Forelimb muscle (tissue), 1 donor: ENCODE measurements around the gene PAX5. TPM values are rescaled to one million over a fixed set of nuclear protein-coding genes. Genes with fewer than 3 reads are reported as not detected.

Experiments
- DNase-seq: peaks from one replicate; pipeline ENCODE4 v3.0.0-alpha.2; 2013; ENCODE audit warnings: low read depth
- polyA plus RNA-seq: library from polyadenylated mRNA; unstranded; fragments of 120-200 nt; gene quantifications from one replicate; pipeline ENCODE4 v1.2.1, GENCODE V29; 2013; ENCODE audit not compliant: insufficient read length

PAX5 gene
- polyA plus RNA-seq, 1 donor: 0.25 TPM

DNA sequence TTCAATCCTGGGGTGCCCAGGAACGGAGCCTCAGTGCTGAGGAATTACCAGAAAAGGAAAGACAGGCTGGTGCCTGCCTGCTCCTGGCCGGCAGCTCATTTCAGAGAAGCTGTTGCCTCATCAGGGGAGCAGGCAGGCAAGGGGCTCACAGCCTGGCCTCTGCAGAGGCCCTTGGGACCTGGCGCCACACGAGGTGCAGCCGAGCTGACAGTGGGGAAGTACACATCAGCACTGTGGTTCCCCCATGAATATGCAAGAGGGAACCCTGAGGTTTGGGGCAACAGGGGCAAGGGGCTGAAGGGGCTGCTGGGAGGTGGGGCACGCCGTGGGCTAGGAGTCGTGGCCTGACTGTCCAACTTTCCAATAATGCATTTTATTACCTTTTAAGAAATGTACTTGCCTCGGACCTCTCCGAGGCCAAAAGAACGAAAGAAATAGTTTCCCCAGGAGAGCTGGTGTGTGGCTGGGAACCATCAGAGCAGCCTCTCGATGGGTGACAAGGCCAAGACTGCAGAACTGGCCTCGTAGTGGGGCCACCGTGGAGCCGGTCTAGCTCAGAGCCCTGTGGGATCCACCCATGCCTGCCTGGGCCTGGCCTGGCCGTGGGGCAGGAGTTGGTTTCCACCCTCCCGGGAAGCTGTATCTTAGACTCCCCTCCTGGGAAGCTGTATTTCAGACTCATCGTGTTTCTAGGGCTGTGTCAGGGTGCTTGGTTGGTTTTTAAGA is 198.6 kb downstream of the PAX5 start:
- DNase-seq: no peak

- DNase-seq: no peak
These were observed 199.3 kb downstream of the PAX5 start for GRCh38 chr9:36834736-36835135.

- no peak for DNase-seq
These were observed 200.1 kb downstream of the PAX5 start for GRCh38 chr9:36833954-36834353.

GRCh38 chr9:36832164-36832795 is 201.8 kb downstream of the PAX5 start:
- DNase-seq: no peak

DNA sequence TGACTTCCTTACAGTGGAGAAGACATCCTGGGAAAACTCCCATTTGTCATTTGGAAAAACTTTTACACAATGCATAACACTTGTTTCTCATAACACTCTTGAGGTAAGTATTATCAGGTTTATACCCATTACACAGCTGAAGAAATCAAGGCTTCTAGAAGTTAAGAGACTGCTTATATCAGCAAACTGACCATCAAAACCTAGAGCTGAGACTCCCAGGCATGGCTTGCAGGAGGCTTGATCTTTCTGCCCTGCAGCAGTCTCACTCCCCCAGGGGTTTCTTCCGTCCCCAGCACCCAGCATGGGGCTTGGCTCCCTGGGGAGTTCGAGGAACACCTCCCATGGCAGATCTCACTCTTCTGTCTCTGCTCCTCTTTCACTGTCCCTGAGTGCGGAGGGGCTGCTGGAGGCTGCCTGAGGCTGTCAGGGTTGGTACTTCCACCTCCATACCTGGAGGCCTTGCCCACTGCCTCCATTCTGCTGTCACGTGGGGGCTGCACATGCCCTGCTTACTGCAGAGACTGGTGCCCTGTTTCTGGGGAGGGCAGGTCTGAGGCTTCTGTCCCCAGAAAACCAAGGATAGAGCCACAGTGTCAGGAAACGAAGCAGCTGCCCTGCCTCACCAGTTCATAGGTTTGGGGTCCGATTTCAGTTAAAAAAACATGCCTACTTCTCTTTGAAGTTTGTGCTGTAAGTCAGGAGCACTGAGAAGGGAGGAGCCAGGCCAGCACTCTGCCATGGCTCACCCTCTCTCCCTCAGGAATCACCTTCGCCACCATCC is 202.5 kb downstream of the PAX5 start:
- DNase-seq: no peak

- no peak for DNase-seq
These were observed 205.5 kb downstream of the PAX5 start for GRCh38 chr9:36828611-36829013.

DNA sequence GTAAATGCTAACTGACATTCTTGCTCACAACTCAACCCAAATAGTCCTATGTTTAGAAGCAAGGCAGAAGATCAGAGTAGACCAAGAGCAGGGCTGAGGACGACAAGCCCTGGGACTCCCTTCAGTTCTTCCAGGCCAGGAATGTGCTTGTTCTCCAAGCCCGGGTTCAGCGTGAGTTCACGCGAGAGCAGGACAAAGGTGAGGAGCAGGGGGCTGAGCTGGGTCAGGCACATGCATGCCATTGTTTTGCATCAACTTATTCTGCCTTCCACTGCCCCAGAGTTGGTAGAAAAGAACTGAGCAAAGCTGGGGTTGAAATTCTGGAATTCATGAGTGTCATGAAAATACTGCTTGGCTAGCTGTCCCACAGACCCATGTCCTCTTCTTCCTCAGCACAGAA is 206.5 kb downstream of the PAX5 start:
- no peak for DNase-seq

DNA sequence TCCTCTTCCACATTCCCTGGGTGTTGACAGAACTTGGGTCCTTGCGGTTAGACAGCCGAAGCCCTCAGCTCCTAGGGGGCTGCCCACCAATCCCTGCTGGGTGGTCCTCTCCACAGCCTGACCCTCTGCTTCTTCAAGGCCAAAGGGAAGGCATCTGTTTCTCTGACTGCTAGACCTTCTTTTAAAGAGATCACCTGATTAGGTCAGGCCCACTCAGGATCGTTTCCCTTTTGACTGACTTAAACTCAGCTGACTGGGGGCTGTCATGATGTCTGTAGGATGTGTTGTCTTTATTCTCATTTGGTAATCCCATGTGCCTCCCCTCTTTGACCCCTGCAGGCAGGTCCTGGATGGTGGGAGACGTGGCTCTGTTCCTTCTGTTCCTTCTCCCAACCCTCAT is 207.5 kb downstream of the PAX5 start:
- no peak for DNase-seq

DNA sequence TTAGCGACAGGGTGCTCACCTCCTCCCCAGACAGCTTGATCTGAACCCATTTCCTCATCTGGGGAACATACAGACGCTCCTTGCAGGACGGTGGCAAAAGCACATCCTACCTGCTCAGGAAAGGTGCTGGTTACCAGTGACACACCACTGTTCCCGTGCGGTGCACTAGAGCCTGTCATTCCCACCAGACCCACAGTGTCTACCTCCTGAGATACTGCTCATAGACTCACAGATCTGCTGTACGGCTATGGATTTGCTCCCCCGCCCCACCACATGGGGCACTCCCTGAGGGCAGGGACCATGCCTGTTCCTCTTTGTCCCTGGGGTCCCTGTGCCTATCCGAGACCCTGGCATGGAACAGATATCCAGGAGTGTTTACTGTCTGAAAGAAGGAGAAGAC is 208.9 kb downstream of the PAX5 start:
- no peak for DNase-seq

DNA sequence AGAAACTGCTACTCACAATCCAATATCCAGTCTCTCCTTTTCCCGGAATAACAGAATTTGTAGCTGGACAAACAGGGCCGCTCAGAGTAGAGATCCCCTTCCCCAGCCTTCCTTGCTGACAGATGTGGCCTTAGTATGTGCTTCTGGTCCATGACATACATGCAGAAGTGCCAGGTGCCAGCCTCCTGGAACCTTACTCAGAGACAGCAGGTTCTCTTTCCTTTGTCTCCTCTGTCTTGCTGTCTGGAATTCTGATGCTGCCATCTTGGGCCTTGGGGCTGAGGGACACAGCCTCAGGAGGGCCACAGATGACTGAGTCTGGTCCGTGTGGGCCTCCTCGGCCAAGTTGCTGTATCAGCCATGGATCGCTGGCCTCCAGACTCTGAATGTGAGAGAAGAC is 210.1 kb downstream of the PAX5 start:
- no peak for DNase-seq

GRCh38 chr9:36823466-36823865 is 210.6 kb downstream of the PAX5 start:
- DNase-seq: no peak

DNA sequence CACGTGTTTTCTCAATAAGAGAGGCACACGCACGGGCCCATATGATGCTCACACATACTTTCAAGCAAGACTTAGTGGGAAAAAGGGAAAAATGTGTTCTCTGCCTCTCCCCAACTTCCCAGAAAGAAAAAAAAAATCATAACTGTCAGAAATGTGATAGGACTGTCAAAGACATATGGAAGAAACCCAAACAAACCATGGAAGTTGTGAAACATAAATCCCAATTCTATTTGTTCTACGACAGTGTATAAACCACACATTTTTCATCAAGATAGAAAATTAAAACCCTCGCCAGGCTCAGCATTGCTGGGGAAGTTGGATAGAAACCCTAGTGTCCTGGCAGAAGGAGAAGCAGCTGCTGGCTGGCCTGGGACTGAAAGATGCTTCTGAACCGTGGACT is 211.9 kb downstream of the PAX5 start:
- DNase-seq: no peak

GRCh38 chr9:36820392-36820861 is 213.6 kb downstream of the PAX5 start:
- no peak for DNase-seq

GRCh38 chr9:36818965-36819870 is 214.8 kb downstream of the PAX5 start:
- no peak for DNase-seq

- DNase-seq: no peak
These were observed 215.7 kb downstream of the PAX5 start for GRCh38 chr9:36818242-36818938.

DNA sequence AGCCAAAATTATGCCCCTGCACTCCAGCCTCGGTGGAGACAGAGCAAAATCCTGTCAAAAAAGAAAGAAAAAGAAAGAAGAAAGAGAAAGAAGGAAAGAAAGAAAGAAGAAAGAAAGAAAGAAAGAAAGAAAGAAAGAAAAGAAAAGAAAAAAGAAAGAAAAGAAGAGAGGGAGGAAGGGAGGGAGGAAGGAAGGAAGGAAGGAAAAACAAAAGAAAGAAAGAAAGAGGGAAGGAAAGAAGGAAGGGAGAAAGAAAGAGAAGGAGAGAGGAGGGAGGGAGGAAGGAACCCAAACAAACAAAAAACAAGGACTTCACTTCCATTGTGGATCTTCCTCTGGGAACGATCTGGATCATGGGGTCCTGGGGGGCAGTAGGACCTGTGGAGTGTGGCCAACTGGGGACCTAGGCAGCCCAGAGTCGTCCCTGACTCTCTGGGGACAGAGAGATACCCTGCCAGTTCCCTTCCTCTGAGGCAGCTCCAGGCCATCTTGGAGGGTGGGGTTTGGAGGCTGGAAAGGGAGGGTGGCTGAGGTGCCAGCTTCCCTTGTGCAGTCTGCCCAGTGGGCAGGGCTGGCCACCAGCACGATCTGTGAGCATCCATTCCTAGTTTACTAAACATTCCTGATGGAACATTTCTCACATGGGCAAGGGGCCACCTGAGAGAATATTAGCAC is 216.8 kb downstream of the PAX5 start:
- no peak for DNase-seq

GRCh38 chr9:36816371-36816770 is 217.7 kb downstream of the PAX5 start:
- DNase-seq: no peak

DNA sequence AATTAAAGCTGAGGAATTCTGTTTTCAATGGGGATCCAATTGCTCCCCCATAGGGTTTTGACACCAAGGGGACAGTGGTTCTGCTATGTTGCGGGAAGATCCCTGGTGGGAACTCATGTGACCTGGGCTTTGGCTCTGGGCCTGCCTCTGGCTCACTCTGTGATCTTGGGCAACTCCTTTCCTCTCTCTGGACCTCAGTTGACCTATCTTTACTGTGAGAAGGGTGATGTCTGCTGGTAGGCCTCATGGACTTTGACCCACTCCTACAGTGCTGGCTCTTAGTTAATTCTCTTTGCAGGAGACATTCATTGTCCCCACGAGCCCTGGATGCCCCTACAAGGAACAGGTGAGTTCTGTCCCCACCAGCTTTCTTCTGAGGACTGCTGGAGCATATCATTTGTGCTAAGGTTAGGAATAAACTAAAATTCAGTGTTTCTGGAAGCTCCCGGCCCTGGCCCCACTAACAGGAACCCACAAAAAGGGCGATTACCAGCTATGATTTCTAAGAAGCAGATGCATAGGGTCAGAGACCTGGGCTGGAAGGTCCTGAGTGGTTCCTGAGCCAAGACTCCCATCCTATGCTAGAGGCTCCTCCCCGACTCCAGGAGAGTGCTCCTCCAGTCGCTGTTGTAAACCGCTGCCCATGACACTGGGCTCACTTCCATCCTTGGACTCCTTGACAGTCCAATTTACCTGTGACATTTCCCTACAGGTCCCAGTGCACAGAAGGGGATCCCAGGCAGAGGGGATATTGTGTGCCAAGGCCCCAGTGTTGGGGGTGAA is 218.3 kb downstream of the PAX5 start:
- DNase-seq: no peak

DNA sequence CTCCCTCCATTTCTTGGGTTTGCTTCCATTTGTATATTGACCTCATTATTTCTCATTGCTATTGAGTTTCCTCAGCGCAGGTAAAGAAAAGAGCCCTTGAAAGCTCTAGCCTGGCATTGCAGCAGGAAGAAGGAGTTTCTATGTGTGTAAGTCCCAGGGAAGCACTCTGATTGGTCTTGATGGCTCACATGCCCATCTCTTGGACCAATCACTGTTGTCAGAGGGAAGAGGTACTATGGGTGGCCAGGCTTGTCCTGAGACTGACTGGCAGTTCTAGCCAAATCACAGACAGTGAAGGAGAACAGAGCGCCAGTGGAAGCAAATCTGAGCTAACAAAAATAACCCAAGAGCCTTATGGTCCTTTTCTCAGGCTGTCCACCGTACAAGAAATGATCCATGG is 219.0 kb downstream of the PAX5 start:
- no peak for DNase-seq

GRCh38 chr9:36813154-36813553 is 220.9 kb downstream of the PAX5 start:
- DNase-seq: no peak
